ENCODE measurements around the gene VWC2L.

The VWC2L gene

DNA sequence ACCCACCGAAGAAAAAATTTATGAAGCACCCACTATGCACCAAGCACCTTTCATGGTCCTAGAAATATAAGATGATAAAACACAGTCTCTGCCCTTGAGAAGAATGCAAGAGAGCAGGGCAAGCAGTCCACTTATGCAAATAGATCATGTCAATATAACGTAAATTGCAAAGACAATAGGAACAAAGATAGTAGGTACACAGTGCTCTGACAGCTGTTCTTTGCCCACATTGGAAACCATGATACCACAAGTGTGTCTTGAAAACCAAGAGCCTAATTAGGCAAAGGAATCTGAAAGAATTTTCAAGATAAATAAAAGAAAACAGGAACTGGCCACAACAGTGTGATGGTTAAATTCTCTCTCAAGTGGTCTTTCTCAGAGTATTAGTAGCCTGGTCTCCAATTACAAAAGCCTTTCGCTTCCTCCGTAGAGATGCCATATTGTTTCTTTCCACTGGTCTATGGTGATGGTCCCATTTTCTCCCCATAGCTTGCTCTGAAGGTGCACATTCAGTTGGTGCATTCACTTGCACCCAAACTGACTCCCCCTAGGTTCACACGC, 108.5 kb downstream of the VWC2L start:
- TF ChIP-seq, protein P1, sequence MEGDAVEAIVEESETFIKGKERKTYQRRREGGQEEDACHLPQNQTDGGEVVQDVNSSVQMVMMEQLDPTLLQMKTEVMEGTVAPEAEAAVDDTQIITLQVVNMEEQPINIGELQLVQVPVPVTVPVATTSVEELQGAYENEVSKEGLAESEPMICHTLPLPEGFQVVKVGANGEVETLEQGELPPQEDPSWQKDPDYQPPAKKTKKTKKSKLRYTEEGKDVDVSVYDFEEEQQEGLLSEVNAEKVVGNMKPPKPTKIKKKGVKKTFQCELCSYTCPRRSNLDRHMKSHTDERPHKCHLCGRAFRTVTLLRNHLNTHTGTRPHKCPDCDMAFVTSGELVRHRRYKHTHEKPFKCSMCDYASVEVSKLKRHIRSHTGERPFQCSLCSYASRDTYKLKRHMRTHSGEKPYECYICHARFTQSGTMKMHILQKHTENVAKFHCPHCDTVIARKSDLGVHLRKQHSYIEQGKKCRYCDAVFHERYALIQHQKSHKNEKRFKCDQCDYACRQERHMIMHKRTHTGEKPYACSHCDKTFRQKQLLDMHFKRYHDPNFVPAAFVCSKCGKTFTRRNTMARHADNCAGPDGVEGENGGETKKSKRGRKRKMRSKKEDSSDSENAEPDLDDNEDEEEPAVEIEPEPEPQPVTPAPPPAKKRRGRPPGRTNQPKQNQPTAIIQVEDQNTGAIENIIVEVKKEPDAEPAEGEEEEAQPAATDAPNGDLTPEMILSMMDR (conservative IDR thresholded peaks at IDR 0.05; ENCODE audit: low read depth, low read length), result no peak
- H3K4me3 ChIP-seq (ENCODE audit: low read depth, low read length), result no peak overlapping the region
- DNase-seq (ENCODE audit: low read depth), result no peak

DNA sequence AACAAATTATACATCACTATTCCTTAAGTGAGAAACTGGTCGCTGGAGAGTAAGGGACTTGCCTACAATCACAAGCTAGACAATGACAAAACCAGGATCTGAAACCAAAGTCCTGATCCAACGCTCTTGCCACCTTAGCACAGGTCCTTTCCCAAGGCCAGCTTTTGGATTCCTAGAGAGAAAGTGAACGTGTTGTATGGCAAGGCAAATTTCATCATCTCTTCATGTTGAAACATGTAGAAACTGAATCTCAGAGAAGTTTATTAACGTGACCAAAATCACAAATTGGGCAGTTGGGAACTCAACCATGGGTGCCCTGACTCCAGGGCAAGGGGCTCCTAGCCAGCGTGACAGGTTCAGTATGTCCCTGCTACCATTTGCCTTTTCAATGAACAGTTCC, 118.2 kb downstream of the VWC2L start:
- DNase-seq (ENCODE audit: low read depth), result no peak
- TF ChIP-seq, protein P1 (conservative IDR thresholded peaks at IDR 0.05; ENCODE audit: low read depth, low read length), result no peak

DNA sequence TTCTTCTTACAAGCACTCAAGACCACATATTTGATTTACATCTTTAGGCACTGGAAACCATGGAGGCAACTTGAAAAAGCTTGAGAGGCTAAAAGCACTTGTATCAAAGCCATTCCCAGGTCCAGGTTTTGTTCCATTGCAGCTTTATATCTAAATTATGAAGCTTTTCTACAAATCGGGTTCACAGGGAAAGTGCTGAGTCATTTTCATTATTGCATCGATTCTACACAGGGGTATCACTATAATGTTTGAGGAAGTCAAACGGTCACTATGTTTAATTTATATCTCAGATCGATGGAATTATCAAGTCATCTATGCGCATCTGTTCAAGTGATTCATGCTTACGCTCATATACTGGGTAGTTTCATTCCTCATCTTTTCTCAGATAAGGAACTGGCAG, 118.7 kb downstream of the VWC2L start:
- DNase-seq (ENCODE audit: low read depth), result no peak
- TF ChIP-seq, protein P1 (conservative IDR thresholded peaks at IDR 0.05; ENCODE audit: low read depth, low read length), result no peak
- no peak overlapping the region for H3K4me3 ChIP-seq (ENCODE audit: low read depth, low read length)

More for the DNA sequence above, 118.2 kb downstream of the VWC2L start:
- no peak overlapping the region for H3K4me3 ChIP-seq (ENCODE audit: low read depth, low read length)

DNA sequence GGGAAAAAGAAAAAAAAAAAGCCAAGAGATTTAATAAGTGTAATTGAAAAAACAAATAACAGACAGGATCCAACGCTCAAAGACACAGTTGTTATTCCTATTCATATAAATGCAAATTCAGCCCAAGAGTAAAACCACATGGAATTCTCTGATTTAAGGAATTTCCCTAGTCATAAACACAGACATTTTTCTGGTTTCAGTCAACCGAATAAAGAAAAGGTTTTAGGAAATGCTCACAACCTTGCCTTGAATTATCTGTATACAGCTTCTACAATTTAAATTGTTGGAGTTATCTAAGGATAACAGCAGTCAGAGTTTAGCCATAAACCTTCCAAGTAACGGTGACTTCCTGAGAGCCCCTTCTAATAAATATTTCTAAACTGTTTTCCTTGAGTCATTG, 122.7 kb downstream of the VWC2L start:
- no peak overlapping the region for H3K4me3 ChIP-seq (ENCODE audit: low read depth, low read length)
- no peak for DNase-seq (ENCODE audit: low read depth)
- TF ChIP-seq, protein P1 (conservative IDR thresholded peaks at IDR 0.05; ENCODE audit: low read depth, low read length), result no peak

DNA sequence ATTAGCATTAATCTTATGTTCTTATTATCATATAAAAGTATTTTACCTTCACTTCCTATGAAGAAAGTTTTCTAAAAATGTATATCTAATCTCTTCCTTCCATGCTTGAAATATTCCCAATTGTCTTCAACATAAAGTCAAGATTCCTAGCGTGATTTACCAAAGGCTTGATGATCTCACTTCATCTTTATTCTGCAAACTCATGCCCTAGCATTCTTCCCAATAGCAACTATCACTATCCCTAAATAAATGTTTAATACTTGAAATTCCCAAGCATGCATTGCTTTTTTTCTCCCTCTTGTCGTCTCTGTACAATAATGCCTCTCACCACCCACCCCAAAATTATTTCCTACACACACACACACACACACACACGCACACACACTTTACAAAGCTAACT, 125.8 kb downstream of the VWC2L start:
- no peak overlapping the region for H3K4me3 ChIP-seq (ENCODE audit: low read depth, low read length)
- TF ChIP-seq, protein P1 (conservative IDR thresholded peaks at IDR 0.05; ENCODE audit: low read depth, low read length), result no peak
- DNase-seq (ENCODE audit: low read depth), result no peak

DNA sequence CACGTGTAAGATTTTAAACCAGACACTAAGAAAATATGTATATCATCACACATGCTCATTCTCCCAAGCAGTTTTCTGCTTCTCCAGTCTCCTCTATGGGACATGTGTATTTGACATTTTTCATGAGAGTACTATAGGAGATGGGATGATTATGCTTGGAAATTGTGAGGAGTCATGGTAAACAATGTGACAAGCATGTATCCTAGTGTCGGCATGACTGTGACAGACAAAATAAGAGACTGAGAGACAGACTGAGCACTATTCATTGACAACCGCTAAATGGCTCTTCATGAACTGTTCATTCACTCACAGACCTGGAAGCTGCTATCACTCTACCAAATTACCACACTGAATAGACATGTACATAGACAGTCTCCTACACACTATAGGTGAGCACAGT, 127.1 kb downstream of the VWC2L start:
- TF ChIP-seq, protein P1 (conservative IDR thresholded peaks at IDR 0.05; ENCODE audit: low read depth, low read length), result no peak
- no peak for DNase-seq (ENCODE audit: low read depth)
- no peak overlapping the region for H3K4me3 ChIP-seq (ENCODE audit: low read depth, low read length)

DNA sequence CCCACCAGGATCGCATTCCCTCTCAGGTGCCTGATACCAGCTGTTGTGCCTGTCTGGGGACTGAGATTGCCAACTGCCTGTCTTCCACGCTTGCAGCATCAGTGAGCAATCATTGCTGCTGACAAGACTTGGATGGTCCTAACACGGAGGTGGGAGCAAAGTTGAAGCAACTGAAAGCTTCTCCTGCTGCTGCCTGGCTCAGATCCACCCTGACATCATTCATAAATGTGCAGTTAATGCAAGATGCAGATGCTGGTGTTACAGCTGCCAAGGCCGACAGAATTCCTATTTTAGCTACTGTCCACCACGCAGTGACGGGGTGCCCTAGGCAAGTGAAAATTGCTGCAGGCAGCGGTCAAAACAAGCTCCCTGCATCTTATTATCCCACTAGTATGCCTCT, 131.4 kb downstream of the VWC2L start:
- DNase-seq (ENCODE audit: low read depth), result peak; percentile 28
- H3K4me3 ChIP-seq (ENCODE audit: low read depth, low read length), result no peak overlapping the region
- TF ChIP-seq, protein P1 (conservative IDR thresholded peaks at IDR 0.05; ENCODE audit: low read depth, low read length), result no peak

Data from choroid plexus epithelial cell (primary cell).